K562 (cell line): ENCODE measurements around the gene FRMD7.
"Not testable (repeated sequence)": the region's sequence is repeated elsewhere in the genome, so short reads cannot be mapped to it uniquely, and the experiment has no call there.

Experiments used
- CHD2 ChIP-seq: IDR thresholded peaks from 2 replicates; pipeline ENCODE4 v1.6.1; 2011; ENCODE audit warnings: low read depth, low read length
- CHD7 ChIP-seq: fragments of 200-600 bp; sonication (generic); IDR thresholded peaks from one replicate; pipeline ENCODE4 v1.6.1; 2012; ENCODE audit warnings: mild to moderate bottlenecking, low read depth, low read length, inconsistent platforms
- ETS2 ChIP-seq: IDR thresholded peaks from 2 replicates; pipeline ENCODE4 v1.6.1; 2016; ENCODE audit warnings: borderline replicate concordance, missing genetic modification characterization, mild to moderate bottlenecking, moderate library complexity, missing compliant biosample characterization; ENCODE audit not compliant: poor library complexity, severe bottlenecking
- FOXP1 ChIP-seq: sonication (generic); formaldehyde crosslinking; IDR thresholded peaks from 2 replicates; pipeline ENCODE4 v1.8.0; 2022; ENCODE audit warnings: mild to moderate bottlenecking, missing genetic modification reagents
- NBN ChIP-seq: fragments of 450-650 bp; IDR thresholded peaks from 2 replicates; pipeline ENCODE4 v1.6.1; 2016; ENCODE audit warnings: low read depth, mild to moderate bottlenecking
- NFYB ChIP-seq: IDR thresholded peaks from 2 replicates; pipeline ENCODE4 v1.6.1; 2011; ENCODE audit warnings: mild to moderate bottlenecking, moderate library complexity; ENCODE audit not compliant: insufficient read length; ENCODE audit errors: extremely low read depth
- RCOR1 ChIP-seq, 2 experiments: IDR thresholded peaks; 2 replicates each; pipeline ENCODE4 v1.6.1; 2012; ENCODE audit warnings: low read depth in 2 of 2, low read length in 2 of 2, borderline replicate concordance in 1 of 2, improper control_type of control experiment in 1 of 2
- RFX5 ChIP-seq: IDR thresholded peaks from 2 replicates; pipeline ENCODE4 v1.6.1; 2011; ENCODE audit warnings: low read depth, mild to moderate bottlenecking, improper control_type of control experiment, low read length
- YBX1 ChIP-seq: fragments of 450-650 bp; IDR thresholded peaks from 2 replicates; pipeline ENCODE4 v1.7.1; 2016; ENCODE audit warnings: mild to moderate bottlenecking
- YY1 ChIP-seq, 3 experiments: IDR thresholded peaks; 2 replicates each; pipeline ENCODE4 v1.6.1; 2011; ENCODE audit warnings: low read length in 2 of 3, mild to moderate bottlenecking in 2 of 3, moderate library complexity in 2 of 3, borderline replicate concordance in 1 of 3, control low read depth in 1 of 3, low read depth in 1 of 3; ENCODE audit not compliant: insufficient read depth in 3 of 3, insufficient replicate concordance in 2 of 3, control insufficient read depth in 1 of 3, insufficient read length in 1 of 3; ENCODE audit errors: extremely low read depth in 1 of 3
- ZNF146 ChIP-seq: IDR thresholded peaks from one replicate; pipeline ENCODE4 v1.6.1; 2018; ENCODE audit warnings: missing compliant biosample characterization; ENCODE audit not compliant: unreplicated experiment
- ZNF431 ChIP-seq: sonication (generic); formaldehyde crosslinking; IDR thresholded peaks from 2 replicates; pipeline ENCODE4 v1.8.0; 2022; ENCODE audit warnings: mild to moderate bottlenecking, missing genetic modification reagents
- TF ChIP-seq, protein P1 (sequence below), 3 experiments: IDR thresholded peaks in 2 of 3; conservative IDR thresholded peaks in 1 of 3; 2 replicates each; pipeline ENCODE4 v1.5.1; 2011 to 2012; ENCODE audit warnings: low read length in 3 of 3, mild to moderate bottlenecking in 3 of 3, control low read depth in 2 of 3, improper control_type of control experiment in 1 of 3, inconsistent platforms in 1 of 3, low read depth in 1 of 3, mixed read lengths in 1 of 3, moderate library complexity in 1 of 3; ENCODE audit not compliant: insufficient read depth in 2 of 3
- TF ChIP-seq, protein P2 (sequence below): fragments of 250-450 bp; sonication (Bioruptor Pico); IDR thresholded peaks from 2 replicates; pipeline ENCODE4 v1.4.0; 2020; ENCODE audit warnings: mild to moderate bottlenecking

GRCh38 chrX:132098704-132099103 lies 29.1 kb downstream of the FRMD7 start:
- TF ChIP-seq, protein P1, sequence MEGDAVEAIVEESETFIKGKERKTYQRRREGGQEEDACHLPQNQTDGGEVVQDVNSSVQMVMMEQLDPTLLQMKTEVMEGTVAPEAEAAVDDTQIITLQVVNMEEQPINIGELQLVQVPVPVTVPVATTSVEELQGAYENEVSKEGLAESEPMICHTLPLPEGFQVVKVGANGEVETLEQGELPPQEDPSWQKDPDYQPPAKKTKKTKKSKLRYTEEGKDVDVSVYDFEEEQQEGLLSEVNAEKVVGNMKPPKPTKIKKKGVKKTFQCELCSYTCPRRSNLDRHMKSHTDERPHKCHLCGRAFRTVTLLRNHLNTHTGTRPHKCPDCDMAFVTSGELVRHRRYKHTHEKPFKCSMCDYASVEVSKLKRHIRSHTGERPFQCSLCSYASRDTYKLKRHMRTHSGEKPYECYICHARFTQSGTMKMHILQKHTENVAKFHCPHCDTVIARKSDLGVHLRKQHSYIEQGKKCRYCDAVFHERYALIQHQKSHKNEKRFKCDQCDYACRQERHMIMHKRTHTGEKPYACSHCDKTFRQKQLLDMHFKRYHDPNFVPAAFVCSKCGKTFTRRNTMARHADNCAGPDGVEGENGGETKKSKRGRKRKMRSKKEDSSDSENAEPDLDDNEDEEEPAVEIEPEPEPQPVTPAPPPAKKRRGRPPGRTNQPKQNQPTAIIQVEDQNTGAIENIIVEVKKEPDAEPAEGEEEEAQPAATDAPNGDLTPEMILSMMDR (IDR thresholded peaks at IDR 0.05 in 2 of 3, conservative IDR thresholded peaks at IDR 0.05 in 1 of 3; ENCODE audit: insufficient read depth in 2 of 3, low read depth in 1 of 3, low read length in 3 of 3): not testable (repeated sequence)
- TF ChIP-seq NFYB; ETS2 (tag); YBX1; RFX5; RCOR1 (IDR thresholded peaks at IDR 0.05; ENCODE audit: borderline replicate concordance in 1 of 2, low read depth in 2 of 2, low read length in 2 of 2); FOXP1 (CRISPR knock-in tag); CHD7; YY1 (IDR thresholded peaks at IDR 0.05; ENCODE audit: borderline replicate concordance in 1 of 3, control insufficient read depth in 1 of 3, extremely low read depth in 1 of 3, insufficient read depth in 3 of 3, insufficient read length in 1 of 3, insufficient replicate concordance in 2 of 3, low read depth in 1 of 3, low read length in 2 of 3); NBN; ZNF146 (CRISPR knock-in tag); CHD2; ZNF431 (CRISPR knock-in tag): not testable (repeated sequence)
- TF ChIP-seq, protein P2, sequence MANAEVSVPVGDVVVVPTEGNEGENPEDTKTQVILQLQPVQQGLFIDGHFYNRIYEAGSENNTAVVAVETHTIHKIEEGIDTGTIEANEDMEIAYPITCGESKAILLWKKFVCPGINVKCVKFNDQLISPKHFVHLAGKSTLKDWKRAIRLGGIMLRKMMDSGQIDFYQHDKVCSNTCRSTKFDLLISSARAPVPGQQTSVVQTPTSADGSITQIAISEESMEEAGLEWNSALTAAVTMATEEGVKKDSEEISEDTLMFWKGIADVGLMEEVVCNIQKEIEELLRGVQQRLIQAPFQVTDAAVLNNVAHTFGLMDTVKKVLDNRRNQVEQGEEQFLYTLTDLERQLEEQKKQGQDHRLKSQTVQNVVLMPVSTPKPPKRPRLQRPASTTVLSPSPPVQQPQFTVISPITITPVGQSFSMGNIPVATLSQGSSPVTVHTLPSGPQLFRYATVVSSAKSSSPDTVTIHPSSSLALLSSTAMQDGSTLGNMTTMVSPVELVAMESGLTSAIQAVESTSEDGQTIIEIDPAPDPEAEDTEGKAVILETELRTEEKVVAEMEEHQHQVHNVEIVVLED (CRISPR knock-in tag): not testable (repeated sequence)
